Measurements from ENCODE around the gene GAB2. TPM values are rescaled to one million over a fixed set of nuclear protein-coding genes. Genes with fewer than 3 reads are reported as not detected.

Gene GAB2
- total and polyA plus RNA-seq, 2 of the 13 experiments (the other 11 are each of a cell fraction or from before 2014, with no cell fraction given) = 4.1 to 8.6 TPM

DNA sequence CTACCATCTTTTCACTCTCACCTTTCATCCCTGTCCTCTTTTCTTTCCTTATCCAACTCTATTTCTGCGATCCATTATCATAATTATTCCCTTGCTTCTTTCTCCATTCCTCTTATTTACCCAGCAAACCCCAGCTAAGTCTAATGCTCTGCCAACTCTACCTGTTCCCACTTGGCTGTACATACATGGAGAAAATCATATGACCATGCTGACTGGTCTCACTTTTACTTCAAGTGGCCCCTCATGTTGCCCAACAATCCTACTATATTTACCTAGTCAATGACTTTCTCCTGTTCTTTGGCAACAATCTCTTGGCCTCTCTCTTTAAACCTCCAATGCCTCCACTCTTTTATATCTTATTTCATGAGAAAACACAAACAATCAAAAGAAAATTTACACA, 134.8 kb downstream of the GAB2 start:
- Histone ChIP-seq H3K27ac (ENCODE audit: extremely low read length, insufficient read depth, low read length) (no peak overlapping the region), H3K9ac (ENCODE audit: insufficient read depth, low read depth, low read length) (no peak overlapping the region), H3K27me3 (ENCODE audit: control insufficient read depth in 1 of 2, insufficient read depth in 2 of 2, low read length in 2 of 2) (no peaks in the 10 kb centered on the region), H3K9me3 (ENCODE audit: low read length) (no peaks in the 10 kb centered on the region), H3K36me3 (replicated peaks in 1 of 2; ENCODE audit: control insufficient read depth in 1 of 2, insufficient read depth in 2 of 2, low read length in 2 of 2) (no peaks in the 10 kb centered on the region; a peak in 2 of 5 replicates), H3K4me2 (ENCODE audit: low read depth, low read length) (no peak overlapping the region), H2AFZ (ENCODE audit: low read length) (no peak overlapping the region), H3K4me1 (ENCODE audit: insufficient read depth, low read length) (peaks cover 20% of the 10 kb centered on the region), H4K20me1 (ENCODE audit: insufficient read depth, low read length) (no peaks in the 10 kb centered on the region), H3K79me2 (ENCODE audit: insufficient read depth, low read length) (no peaks in the 10 kb centered on the region), H3K4me3 (replicated peaks in 1 of 3; ENCODE audit: insufficient read depth in 1 of 3, low read depth in 2 of 3, low read length in 3 of 3) (no peak overlapping the region)
- in situ Hi-C loops (cut with HindIII; ENCODE audit: extremely low pct_ligation_motif_present, low pct_unique_long_range_greater_than_20kb) (no loop called here), intact Hi-C loops (cut with micrococcal nuclease; ENCODE audit: unreplicated experiment) (no loop called here)
- 92% methylated on average over 1 of the region's 1 CpG for WGBS (ENCODE audit: low lambda C conversion rate)
- ATAC-seq = no peak
- POLR2A ChIA-PET = no interaction called here
- no peak for FAIRE-seq
- DNase-seq (ENCODE audit: low spot score) = no peak
- TF ChIP-seq ZNF598 (CRISPR knock-in tag; IDR thresholded peaks at IDR 0.05; ENCODE audit: borderline replicate concordance) (no peak), CEBPB (IDR thresholded peaks at IDR 0.05; ENCODE audit: borderline replicate concordance, low read depth, low read length) (0 out of 2 replicates have a peak, but pooled peaks have one; percentile 13), XRCC5 (optimal IDR thresholded peaks at IDR 0.05; ENCODE audit: low read length) (no peak)
- CTCF ChIA-PET (ENCODE audit: low intra/inter-chr PET ratio, low total read pairs) = no interaction called here
- no TSS peak for BruUV-seq (replicated peaks)

DNA sequence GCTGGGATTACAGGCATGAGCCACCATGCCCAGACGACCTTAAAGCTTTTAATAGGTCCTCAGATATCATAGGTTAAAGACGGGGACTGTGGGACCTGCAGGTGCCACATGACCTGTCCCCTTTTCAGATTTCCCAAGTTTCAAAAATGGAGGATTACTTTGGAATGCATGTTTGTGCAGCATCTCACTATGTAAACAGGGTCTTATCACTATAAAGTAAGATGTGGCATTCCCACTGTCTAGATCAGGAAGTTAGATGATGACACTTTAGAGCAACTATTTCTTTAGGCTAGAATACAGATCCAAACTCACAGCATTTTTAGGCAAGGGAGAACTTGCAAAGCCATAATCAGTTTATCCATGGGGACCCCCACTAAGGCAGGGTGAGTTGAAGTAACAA, 136.1 kb downstream of the GAB2 start:
- intact Hi-C loops (cut with micrococcal nuclease; ENCODE audit: unreplicated experiment) = no loop called here
- ChIA-PET POLR2A (no interaction called here), CTCF (ENCODE audit: low intra/inter-chr PET ratio, low total read pairs) (no interaction called here)
- in situ Hi-C loops (cut with HindIII; ENCODE audit: extremely low pct_ligation_motif_present, low pct_unique_long_range_greater_than_20kb) = no loop called here
- Histone ChIP-seq H3K4me2 (ENCODE audit: low read depth, low read length) (no peak overlapping the region), H3K27ac (ENCODE audit: extremely low read length, insufficient read depth, low read length) (no peak overlapping the region), H3K36me3 (replicated peaks in 1 of 2; ENCODE audit: control insufficient read depth in 1 of 2, insufficient read depth in 2 of 2, low read length in 2 of 2) (no peaks in the 10 kb centered on the region; a peak in 2 of 5 replicates), H3K9ac (ENCODE audit: insufficient read depth, low read depth, low read length) (no peak overlapping the region), H3K4me1 (ENCODE audit: insufficient read depth, low read length) (peaks cover 26% of the 10 kb centered on the region), H4K20me1 (ENCODE audit: insufficient read depth, low read length) (no peaks in the 10 kb centered on the region), H3K79me2 (ENCODE audit: insufficient read depth, low read length) (no peaks in the 10 kb centered on the region), H3K27me3 (ENCODE audit: control insufficient read depth in 1 of 2, insufficient read depth in 2 of 2, low read length in 2 of 2) (no peaks in the 10 kb centered on the region), H2AFZ (ENCODE audit: low read length) (no peak overlapping the region), H3K4me3 (replicated peaks in 1 of 3; ENCODE audit: insufficient read depth in 1 of 3, low read depth in 2 of 3, low read length in 3 of 3) (no peak overlapping the region), H3K9me3 (ENCODE audit: low read length) (no peaks in the 10 kb centered on the region)
- no TSS peak for BruUV-seq (replicated peaks)
- no peak for ATAC-seq
- no peak for FAIRE-seq
- WGBS (ENCODE audit: low lambda C conversion rate) = 88% methylated on average over 2 of the region's 2 CpGs
- DNase-seq (ENCODE audit: low spot score) = no peak
- TF ChIP-seq ZNF883 (CRISPR knock-in tag; IDR thresholded peaks at IDR 0.05; ENCODE audit: not compliant biosample characterization) (no peak), MIER3 (CRISPR knock-in tag; IDR thresholded peaks at IDR 0.05; ENCODE audit: borderline replicate concordance) (no peak), MAF1 (CRISPR knock-in tag; IDR thresholded peaks at IDR 0.05; ENCODE audit: borderline replicate concordance) (no peak), GATAD1 (CRISPR knock-in tag; IDR thresholded peaks at IDR 0.05) (no peak), FOXA1 (IDR thresholded peaks at IDR 0.05) (no peak), FOXA1 (CRISPR knock-in tag; IDR thresholded peaks at IDR 0.05) (0 out of 2 replicates have a peak, but pooled peaks have one; percentile 21), ZNF615 (CRISPR knock-in tag; IDR thresholded peaks at IDR 0.05; ENCODE audit: borderline replicate concordance) (no peak)
- TF ChIP-seq, protein P1, sequence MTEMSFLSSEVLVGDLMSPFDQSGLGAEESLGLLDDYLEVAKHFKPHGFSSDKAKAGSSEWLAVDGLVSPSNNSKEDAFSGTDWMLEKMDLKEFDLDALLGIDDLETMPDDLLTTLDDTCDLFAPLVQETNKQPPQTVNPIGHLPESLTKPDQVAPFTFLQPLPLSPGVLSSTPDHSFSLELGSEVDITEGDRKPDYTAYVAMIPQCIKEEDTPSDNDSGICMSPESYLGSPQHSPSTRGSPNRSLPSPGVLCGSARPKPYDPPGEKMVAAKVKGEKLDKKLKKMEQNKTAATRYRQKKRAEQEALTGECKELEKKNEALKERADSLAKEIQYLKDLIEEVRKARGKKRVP (CRISPR knock-in tag; IDR thresholded peaks at IDR 0.05) = peak in 1 of 2 experiments; percentile 23; a peak in 1 of 4 replicates
